OCI-LY3 (cell line): Measurements from ENCODE around the gene LSM3.

Source experiments
- H2AFZ ChIP-seq: fragments of 200-600, 300-600 bp; shearing (Covaris generic); 2 replicates; pipeline ENCODE4 v1.6.0; 2014; ENCODE audit warnings: antibody characterized with exemption, low read depth, low read length
- H3K27ac ChIP-seq: fragments of 200-600, 300-600 bp; sonication (generic); 2 replicates; pipeline ENCODE4 v1.5.1; 2014; ENCODE audit warnings: mild to moderate bottlenecking, low read length, moderate library complexity, mixed read lengths
- H3K27me3 ChIP-seq: fragments of 200-600, 300-600 bp; sonication (generic); 2 replicates; pipeline ENCODE4 v1.6.1; 2014; ENCODE audit warnings: low read depth, low read length, mixed read lengths
- H3K36me3 ChIP-seq: fragments of 200-600, 300-600 bp; sonication (generic); replicated peaks from 2 replicates; pipeline ENCODE3; 2014; ENCODE audit warnings: low read depth, low read length, mixed read lengths
- H3K4me1 ChIP-seq: fragments of 300-600, 200-600 bp; sonication (generic); 2 replicates; pipeline ENCODE4 v1.6.1; 2014; ENCODE audit warnings: low read length, mixed read lengths
- H3K4me2 ChIP-seq: fragments of 200-600, 300-600 bp; sonication (generic); 2 replicates; pipeline ENCODE4 v1.6.1; 2014; ENCODE audit warnings: low read length, mixed read lengths
- H3K4me3 ChIP-seq: fragments of 300-600, 200-600 bp; sonication (generic); 2 replicates; pipeline ENCODE4 v1.5.1; 2014; ENCODE audit warnings: antibody characterized with exemption, mild to moderate bottlenecking, low read length, moderate library complexity
- H3K79me2 ChIP-seq: fragments of 300-600, 200-600 bp; shearing (Covaris generic); 2 replicates; pipeline ENCODE4 v1.6.1; 2014; ENCODE audit warnings: mild to moderate bottlenecking, low read length, mixed read lengths
- H3K9ac ChIP-seq: fragments of 300-600, 200-600 bp; shearing (Covaris generic); 2 replicates; pipeline ENCODE4 v1.6.0; 2014; ENCODE audit warnings: mild to moderate bottlenecking, low read length, moderate library complexity
- H3K9me3 ChIP-seq: fragments of 200-600, 300-600 bp; shearing (Covaris generic); 2 replicates; pipeline ENCODE4 v1.6.1; 2014; ENCODE audit warnings: low read length, mixed read lengths; ENCODE audit not compliant: insufficient read depth
- H4K20me1 ChIP-seq: fragments of 200-600, 300-600 bp; sonication (generic); 2 replicates; pipeline ENCODE4 v1.6.1; 2016; ENCODE audit warnings: low read length, mixed read lengths; ENCODE audit not compliant: insufficient read depth
- EZH2phosphoT487 ChIP-seq: fragments of 200-600 bp; shearing (Covaris generic); IDR thresholded peaks from 2 replicates; pipeline ENCODE4 v1.6.1; 2018; ENCODE audit warnings: antibody characterized with exemption, mixed run types, low read depth
- TF ChIP-seq, protein P1 (sequence below): fragments of 200-600, 300-600 bp; sonication (generic); IDR thresholded peaks from 2 replicates; pipeline ENCODE4 v1.5.1; 2014; ENCODE audit warnings: antibody characterized with exemption, low read length, low read depth

LSM3 gene

DNA sequence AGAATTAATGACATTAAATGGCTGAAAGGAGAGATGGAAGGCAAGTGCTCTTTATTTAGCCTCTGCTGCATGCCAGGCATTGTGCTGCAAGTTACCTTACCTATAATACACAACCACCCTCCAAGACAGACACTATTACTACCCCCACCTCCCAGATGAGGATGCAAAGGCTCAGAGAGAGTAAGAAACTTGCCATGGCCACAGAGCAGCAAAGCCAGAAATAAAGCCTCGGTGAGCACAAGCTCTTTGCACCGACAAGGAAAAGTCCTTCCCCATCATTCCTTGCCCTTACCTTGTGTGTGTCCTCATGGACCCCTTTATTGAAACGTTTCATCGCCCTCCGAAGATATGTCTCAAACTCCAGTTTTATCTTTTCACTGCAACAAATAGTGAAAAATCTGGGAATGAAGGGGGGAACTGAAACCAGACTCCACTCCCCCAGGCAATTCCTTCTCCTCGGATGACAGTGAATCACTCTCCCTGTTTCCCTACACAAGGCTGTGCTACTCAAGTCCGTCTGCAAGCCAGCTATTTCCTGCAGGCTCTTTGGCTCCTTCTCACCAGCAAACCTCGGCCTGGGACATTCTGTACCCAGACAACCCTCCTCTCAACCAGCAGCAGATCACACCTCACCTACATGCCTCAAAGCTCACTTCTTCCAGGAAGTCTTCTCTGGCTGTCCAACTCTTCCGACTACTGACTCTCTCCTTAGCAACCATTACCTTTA is 11.6 kb upstream of the LSM3 start:
- Histone ChIP-seq H3K27ac (no peak overlapping the region), H3K4me3 (no peak overlapping the region), H4K20me1 (no peaks in the 10 kb centered on the region), H3K36me3 (peaks cover 90% of the 10 kb centered on the region), H3K4me2 (no peak overlapping the region), H3K9me3 (0 out of 2 replicates have a peak, but pooled peaks cover 2% of the 10 kb centered on the region), H3K27me3 (no peaks in the 10 kb centered on the region), H2AFZ (no peak overlapping the region), H3K9ac (no peak overlapping the region), H3K4me1 (no peaks in the 10 kb centered on the region), H3K79me2 (no peaks in the 10 kb centered on the region)
- TF ChIP-seq, protein P1, sequence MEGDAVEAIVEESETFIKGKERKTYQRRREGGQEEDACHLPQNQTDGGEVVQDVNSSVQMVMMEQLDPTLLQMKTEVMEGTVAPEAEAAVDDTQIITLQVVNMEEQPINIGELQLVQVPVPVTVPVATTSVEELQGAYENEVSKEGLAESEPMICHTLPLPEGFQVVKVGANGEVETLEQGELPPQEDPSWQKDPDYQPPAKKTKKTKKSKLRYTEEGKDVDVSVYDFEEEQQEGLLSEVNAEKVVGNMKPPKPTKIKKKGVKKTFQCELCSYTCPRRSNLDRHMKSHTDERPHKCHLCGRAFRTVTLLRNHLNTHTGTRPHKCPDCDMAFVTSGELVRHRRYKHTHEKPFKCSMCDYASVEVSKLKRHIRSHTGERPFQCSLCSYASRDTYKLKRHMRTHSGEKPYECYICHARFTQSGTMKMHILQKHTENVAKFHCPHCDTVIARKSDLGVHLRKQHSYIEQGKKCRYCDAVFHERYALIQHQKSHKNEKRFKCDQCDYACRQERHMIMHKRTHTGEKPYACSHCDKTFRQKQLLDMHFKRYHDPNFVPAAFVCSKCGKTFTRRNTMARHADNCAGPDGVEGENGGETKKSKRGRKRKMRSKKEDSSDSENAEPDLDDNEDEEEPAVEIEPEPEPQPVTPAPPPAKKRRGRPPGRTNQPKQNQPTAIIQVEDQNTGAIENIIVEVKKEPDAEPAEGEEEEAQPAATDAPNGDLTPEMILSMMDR: no peak
- TF ChIP-seq EZH2phosphoT487: no peak

DNA sequence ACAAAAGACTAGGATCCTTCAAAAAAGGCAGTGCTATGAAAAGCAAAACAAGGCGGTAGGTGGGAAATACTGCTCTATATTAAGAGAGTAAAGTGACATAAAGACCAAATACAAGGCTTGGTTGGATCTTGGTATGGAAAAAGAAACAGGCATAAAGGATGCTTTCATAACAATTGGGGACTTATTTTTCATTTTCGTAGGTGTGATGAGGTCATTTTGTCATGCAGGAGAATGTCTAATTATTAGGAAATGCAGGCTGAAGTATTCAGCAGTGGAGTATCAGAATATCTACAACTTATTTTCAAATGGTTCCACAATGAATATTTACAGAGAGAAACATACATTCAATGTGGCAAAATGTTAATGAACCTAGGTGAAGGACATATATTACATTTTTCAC is 9.2 kb upstream of the LSM3 start:
- TF ChIP-seq, protein P1: no peak
- TF ChIP-seq EZH2phosphoT487: no peak
- H3K4me3 ChIP-seq: no peak overlapping the region
- H3K36me3 ChIP-seq: peaks cover 74% of the 10 kb centered on the region
- no peak overlapping the region for H3K4me2 ChIP-seq
- H3K27ac ChIP-seq: no peak overlapping the region
- H3K79me2 ChIP-seq: peaks cover 11% of the 10 kb centered on the region
- no peak overlapping the region for H2AFZ ChIP-seq
- H3K4me1 ChIP-seq: no peaks in the 10 kb centered on the region
- H3K9me3 ChIP-seq: no peaks in the 10 kb centered on the region
- H4K20me1 ChIP-seq: peaks cover 10% of the 10 kb centered on the region; the same call in 1 of the 2 replicates
- H3K9ac ChIP-seq: no peak overlapping the region
- no peaks in the 10 kb centered on the region for H3K27me3 ChIP-seq

- Histone ChIP-seq H3K9me3 (no peaks in the 10 kb centered on the region), H3K4me2 (no peak overlapping the region), H4K20me1 (peaks cover 12% of the 10 kb centered on the region), H3K4me3 (no peak overlapping the region), H3K27ac (no peak overlapping the region), H3K9ac (no peak overlapping the region), H3K27me3 (no peaks in the 10 kb centered on the region), H2AFZ (no peak overlapping the region), H3K36me3 (peaks cover 69% of the 10 kb centered on the region), H3K79me2 (peaks cover 15% of the 10 kb centered on the region), H3K4me1 (no peaks in the 10 kb centered on the region)
- TF ChIP-seq, protein P1: no peak
- no peak for TF ChIP-seq EZH2phosphoT487
These were observed 8.7 kb upstream of the LSM3 start for GRCh38 chr3:14169871-14170270.

DNA sequence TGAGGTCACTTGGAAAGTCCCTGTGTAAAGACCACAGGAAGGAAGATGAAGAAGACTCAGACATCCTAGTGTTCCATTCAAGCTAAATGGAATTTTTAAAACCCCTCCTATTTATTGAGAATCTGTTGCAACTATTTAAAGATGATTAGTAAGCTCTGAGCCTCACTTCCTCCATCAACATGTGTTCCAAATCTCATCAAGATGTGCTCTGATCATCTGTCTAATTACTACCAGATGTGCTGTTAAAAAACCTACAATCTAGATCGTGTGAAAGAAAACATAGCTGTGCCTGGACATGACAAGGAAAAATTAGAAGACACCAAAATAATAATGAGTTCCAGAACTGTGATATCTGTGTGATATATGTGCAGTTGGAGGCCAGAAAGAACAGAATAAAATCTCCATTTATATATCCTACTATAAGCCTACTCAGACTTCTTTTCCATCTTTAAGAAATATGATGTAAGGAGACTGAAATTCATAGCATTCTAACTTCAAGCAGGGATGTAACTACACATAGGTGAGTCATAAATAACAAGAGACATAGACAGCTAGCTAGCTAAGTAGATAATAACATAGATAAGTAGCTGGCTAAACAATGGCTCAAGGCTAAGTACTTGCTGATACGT is 8.0 kb upstream of the LSM3 start:
- peaks cover 5% of the 10 kb centered on the region for H3K4me1 ChIP-seq
- H4K20me1 ChIP-seq: peaks cover 18% of the 10 kb centered on the region
- no peak overlapping the region for H3K27ac ChIP-seq
- H3K36me3 ChIP-seq: peaks cover 62% of the 10 kb centered on the region
- H3K79me2 ChIP-seq: peaks cover 23% of the 10 kb centered on the region
- no peak overlapping the region for H3K4me2 ChIP-seq
- no peak for TF ChIP-seq EZH2phosphoT487
- TF ChIP-seq, protein P1: no peak
- H3K27me3 ChIP-seq: no peaks in the 10 kb centered on the region
- no peak overlapping the region for H2AFZ ChIP-seq
- no peak overlapping the region for H3K4me3 ChIP-seq
- no peak overlapping the region for H3K9ac ChIP-seq
- H3K9me3 ChIP-seq: no peaks in the 10 kb centered on the region
